ENCODE measurements around the gene GSE1. TPM values are rescaled to one million over a fixed set of nuclear protein-coding genes. Genes with fewer than 3 reads are reported as not detected.

The GSE1 gene
- total and polyA plus RNA-seq, 9 of the 15 experiments (the other 6 are each of a cell fraction or from before 2014, with no cell fraction given) = 12.2 to 244 (median 57.9) TPM

GRCh38 chr16:85610446-85611193 is 2.5 kb upstream of the GSE1 start (continued):
- TF ChIP-seq ZNF318 (IDR thresholded peaks at IDR 0.05; ENCODE audit: borderline replicate concordance in 1 of 2, low read depth in 1 of 2) (no peak), CREM (IDR thresholded peaks at IDR 0.05; ENCODE audit: low read depth) (peak; percentile 76), POLR2G (IDR thresholded peaks at IDR 0.05; ENCODE audit: low read depth, low read length) (peak; percentile 79), SMARCC2 (IDR thresholded peaks at IDR 0.05; ENCODE audit: low read depth) (no peak), NBN (IDR thresholded peaks at IDR 0.05; ENCODE audit: low read depth) (0 out of 2 replicates have a peak, but pooled peaks have one; percentile 23), RNF2 (IDR thresholded peaks at IDR 0.05) (peak; percentile 62), MAFF (IDR thresholded peaks at IDR 0.05; ENCODE audit: low read length) (no peak), ZNF696 (CRISPR knock-in tag; conservative IDR thresholded peaks at IDR 0.05) (no peak), HES1 (IDR thresholded peaks at IDR 0.05; ENCODE audit: low read depth) (no peak), RERE (CRISPR knock-in tag; IDR thresholded peaks at IDR 0.05; ENCODE audit: borderline replicate concordance) (no peak), THRA (IDR thresholded peaks at IDR 0.05) (no peak), NCOA6 (IDR thresholded peaks at IDR 0.05) (no peak)
